Measurements from ENCODE around the gene SLC16A8.

DNA sequence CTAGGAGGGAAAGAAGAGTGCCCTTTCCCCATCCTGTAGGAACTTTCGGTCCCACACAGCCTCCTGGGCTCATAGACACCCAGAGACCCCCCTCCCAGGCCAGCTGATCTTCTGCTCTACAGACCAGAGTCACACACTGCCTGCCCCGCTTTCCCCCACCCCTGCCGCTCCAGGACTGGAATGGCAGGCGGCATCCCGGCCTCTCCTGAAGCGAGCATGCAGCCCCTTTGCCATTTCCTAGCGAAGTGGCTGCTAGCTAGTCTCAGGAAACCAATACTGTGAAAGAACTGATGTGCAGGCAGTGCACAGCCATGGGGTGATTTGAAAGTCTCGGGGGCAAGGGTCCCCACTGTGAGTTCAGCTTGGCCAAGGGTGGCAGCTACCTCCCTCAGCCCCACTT is 18.4 kb downstream of the SLC16A8 start:
- TF ChIP-seq POLR2A (IDR thresholded peaks at IDR 0.05): no peak
- TF ChIP-seq, protein P1, sequence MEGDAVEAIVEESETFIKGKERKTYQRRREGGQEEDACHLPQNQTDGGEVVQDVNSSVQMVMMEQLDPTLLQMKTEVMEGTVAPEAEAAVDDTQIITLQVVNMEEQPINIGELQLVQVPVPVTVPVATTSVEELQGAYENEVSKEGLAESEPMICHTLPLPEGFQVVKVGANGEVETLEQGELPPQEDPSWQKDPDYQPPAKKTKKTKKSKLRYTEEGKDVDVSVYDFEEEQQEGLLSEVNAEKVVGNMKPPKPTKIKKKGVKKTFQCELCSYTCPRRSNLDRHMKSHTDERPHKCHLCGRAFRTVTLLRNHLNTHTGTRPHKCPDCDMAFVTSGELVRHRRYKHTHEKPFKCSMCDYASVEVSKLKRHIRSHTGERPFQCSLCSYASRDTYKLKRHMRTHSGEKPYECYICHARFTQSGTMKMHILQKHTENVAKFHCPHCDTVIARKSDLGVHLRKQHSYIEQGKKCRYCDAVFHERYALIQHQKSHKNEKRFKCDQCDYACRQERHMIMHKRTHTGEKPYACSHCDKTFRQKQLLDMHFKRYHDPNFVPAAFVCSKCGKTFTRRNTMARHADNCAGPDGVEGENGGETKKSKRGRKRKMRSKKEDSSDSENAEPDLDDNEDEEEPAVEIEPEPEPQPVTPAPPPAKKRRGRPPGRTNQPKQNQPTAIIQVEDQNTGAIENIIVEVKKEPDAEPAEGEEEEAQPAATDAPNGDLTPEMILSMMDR (IDR thresholded peaks at IDR 0.05): no peak

All from uterus (tissue), 2 donors.